Measurements from ENCODE around the gene RCOR1. TPM values are rescaled to one million over a fixed set of nuclear protein-coding genes. Genes with fewer than 3 reads are reported as not detected.

Gene RCOR1
- total and polyA plus RNA-seq, 2 donors from 2014 or later: 4.9 to 17.9 TPM

DNA sequence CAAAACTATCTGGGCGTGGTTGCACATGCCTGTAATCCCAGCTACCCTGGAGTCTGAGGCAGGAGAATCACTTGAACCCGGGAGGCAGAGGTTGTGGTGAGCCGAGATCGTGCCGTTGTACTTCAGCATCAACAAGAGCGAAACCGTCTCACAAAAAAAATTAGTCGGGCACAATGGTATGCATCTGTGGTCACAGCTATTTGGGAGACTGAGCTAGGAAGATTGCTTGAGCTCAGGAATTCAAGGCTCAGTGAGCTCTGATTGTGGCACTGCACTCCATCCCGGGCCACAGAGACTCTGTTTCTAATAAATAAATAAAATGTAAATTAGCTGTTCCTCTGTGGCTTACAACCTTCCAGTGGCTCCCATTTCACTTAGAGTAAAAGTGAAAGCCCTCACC lies 28.0 kb downstream of the RCOR1 start:
- no peak for DNase-seq
- no peak overlapping the region for H3K27ac ChIP-seq (ENCODE audit: low read depth in 2 of 2, low read length in 2 of 2)
- no peaks in the 10 kb centered on the region for H3K9me3 ChIP-seq (ENCODE audit: control insufficient read depth in 2 of 3, insufficient read depth in 1 of 3, low read length in 3 of 3)
- TF ChIP-seq, protein P1, sequence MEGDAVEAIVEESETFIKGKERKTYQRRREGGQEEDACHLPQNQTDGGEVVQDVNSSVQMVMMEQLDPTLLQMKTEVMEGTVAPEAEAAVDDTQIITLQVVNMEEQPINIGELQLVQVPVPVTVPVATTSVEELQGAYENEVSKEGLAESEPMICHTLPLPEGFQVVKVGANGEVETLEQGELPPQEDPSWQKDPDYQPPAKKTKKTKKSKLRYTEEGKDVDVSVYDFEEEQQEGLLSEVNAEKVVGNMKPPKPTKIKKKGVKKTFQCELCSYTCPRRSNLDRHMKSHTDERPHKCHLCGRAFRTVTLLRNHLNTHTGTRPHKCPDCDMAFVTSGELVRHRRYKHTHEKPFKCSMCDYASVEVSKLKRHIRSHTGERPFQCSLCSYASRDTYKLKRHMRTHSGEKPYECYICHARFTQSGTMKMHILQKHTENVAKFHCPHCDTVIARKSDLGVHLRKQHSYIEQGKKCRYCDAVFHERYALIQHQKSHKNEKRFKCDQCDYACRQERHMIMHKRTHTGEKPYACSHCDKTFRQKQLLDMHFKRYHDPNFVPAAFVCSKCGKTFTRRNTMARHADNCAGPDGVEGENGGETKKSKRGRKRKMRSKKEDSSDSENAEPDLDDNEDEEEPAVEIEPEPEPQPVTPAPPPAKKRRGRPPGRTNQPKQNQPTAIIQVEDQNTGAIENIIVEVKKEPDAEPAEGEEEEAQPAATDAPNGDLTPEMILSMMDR (IDR thresholded peaks at IDR 0.05; ENCODE audit: borderline replicate concordance, extremely low read depth, insufficient read depth): no peak
- no peaks in the 10 kb centered on the region for H3K4me1 ChIP-seq (ENCODE audit: control insufficient read depth in 2 of 3, insufficient read depth in 2 of 3, low read depth in 1 of 3, low read length in 3 of 3)
- H3K27me3 ChIP-seq (ENCODE audit: control insufficient read depth, insufficient read depth, low read length): no peaks in the 10 kb centered on the region
- H3K9ac ChIP-seq (ENCODE audit: low read length in 3 of 3): no peak overlapping the region
- intact Hi-C loops (cut with DNase I): no loop called here
- FAIRE-seq: no peak
- no peaks in the 10 kb centered on the region for H3K36me3 ChIP-seq (ENCODE audit: control insufficient read depth in 2 of 3, insufficient read depth in 3 of 3, low read length in 3 of 3)
- no peak overlapping the region for H3K4me3 ChIP-seq (ENCODE audit: low read length in 3 of 3)

DNA sequence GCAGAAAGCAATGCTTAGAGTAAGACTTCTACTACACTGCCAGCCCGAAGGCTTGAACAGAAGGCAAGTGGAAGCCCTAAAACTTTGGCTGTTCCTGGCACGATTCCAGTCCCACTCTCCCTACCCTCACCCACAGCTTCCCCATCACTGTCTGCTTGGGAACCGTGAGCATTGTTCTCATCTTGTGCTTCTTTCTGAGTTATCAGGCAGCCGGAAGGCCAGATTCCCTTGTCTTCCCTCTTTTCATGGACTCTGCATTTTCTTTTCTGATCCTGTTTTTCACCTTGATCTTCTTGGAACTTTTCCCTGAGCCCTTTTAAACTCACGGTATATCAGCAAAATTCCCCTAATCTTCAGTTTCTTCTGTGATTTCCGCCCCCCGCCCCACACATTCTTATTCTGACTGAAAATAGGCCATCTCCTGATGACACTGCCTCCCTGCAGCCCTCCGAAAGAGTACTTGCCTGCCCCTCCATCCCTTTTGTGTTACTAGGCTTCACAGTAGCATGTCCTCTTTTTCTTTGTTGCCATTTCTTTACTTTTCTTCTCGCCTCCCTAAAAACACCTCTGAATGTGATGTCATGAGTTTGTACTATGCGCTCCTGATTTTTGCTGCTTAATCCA lies 29.9 kb downstream of the RCOR1 start:
- Histone ChIP-seq H3K27me3 (ENCODE audit: control insufficient read depth, insufficient read depth, low read length) (no peaks in the 10 kb centered on the region), H3K4me3 (ENCODE audit: low read length in 3 of 3) (no peak overlapping the region), H3K9ac (ENCODE audit: low read length in 3 of 3) (no peak overlapping the region), H3K4me1 (ENCODE audit: control insufficient read depth in 2 of 3, insufficient read depth in 2 of 3, low read depth in 1 of 3, low read length in 3 of 3) (no peaks in the 10 kb centered on the region), H3K9me3 (ENCODE audit: control insufficient read depth in 2 of 3, insufficient read depth in 1 of 3, low read length in 3 of 3) (no peaks in the 10 kb centered on the region), H3K36me3 (ENCODE audit: control insufficient read depth in 2 of 3, insufficient read depth in 3 of 3, low read length in 3 of 3) (no peaks in the 10 kb centered on the region), H3K27ac (ENCODE audit: low read depth in 2 of 2, low read length in 2 of 2) (no peak overlapping the region)
- TF ChIP-seq, protein P1 (IDR thresholded peaks at IDR 0.05; ENCODE audit: borderline replicate concordance, extremely low read depth, insufficient read depth): no peak
- no peak for FAIRE-seq
- DNase-seq: no peak
- intact Hi-C loops (cut with DNase I): no loop called here

DNA sequence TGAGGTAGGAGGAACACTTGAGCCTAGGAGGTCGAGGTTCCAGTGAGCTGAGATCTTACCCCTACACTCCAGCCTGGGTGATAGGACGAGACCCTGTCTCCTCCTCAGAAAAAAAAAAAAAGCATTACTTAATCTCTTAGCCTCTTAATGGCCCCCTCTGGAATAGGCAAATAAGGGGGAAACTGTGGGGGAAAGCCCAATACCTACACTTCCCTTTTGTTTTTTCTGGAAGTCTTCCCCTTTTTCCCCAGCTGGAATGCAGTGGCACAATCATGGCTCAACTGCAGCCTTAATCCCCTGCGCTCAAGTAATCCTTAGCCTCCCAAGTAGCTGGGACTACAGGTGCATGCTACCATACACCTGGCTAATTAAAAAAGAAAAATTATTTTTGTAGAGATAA lies 32.2 kb downstream of the RCOR1 start:
- no peak overlapping the region for H3K9ac ChIP-seq (ENCODE audit: low read length in 3 of 3)
- DNase-seq: no peak
- H3K36me3 ChIP-seq (ENCODE audit: control insufficient read depth in 2 of 3, insufficient read depth in 3 of 3, low read length in 3 of 3): no peaks in the 10 kb centered on the region
- TF ChIP-seq, protein P1 (IDR thresholded peaks at IDR 0.05; ENCODE audit: borderline replicate concordance, extremely low read depth, insufficient read depth): no peak
- H3K9me3 ChIP-seq (ENCODE audit: control insufficient read depth in 2 of 3, insufficient read depth in 1 of 3, low read length in 3 of 3): no peaks in the 10 kb centered on the region
- H3K27me3 ChIP-seq (ENCODE audit: control insufficient read depth, insufficient read depth, low read length): no peaks in the 10 kb centered on the region
- H3K4me3 ChIP-seq (ENCODE audit: low read length in 3 of 3): no peak overlapping the region
- intact Hi-C loops (cut with DNase I): no loop called here
- peaks cover 0 to 2% (median 0%) of the 10 kb centered on the region in 3 donors for H3K4me1 ChIP-seq (ENCODE audit: control insufficient read depth in 2 of 3, insufficient read depth in 2 of 3, low read depth in 1 of 3, low read length in 3 of 3)
- H3K27ac ChIP-seq (ENCODE audit: low read depth in 2 of 2, low read length in 2 of 2): no peak overlapping the region
- no peak for FAIRE-seq

All from kidney (tissue), 14 donors.